ENCODE data around the gene SPRR3. TPM values are rescaled to one million over a fixed set of nuclear protein-coding genes. Genes with fewer than 3 reads are reported as not detected.

The SPRR3 gene, protein sequence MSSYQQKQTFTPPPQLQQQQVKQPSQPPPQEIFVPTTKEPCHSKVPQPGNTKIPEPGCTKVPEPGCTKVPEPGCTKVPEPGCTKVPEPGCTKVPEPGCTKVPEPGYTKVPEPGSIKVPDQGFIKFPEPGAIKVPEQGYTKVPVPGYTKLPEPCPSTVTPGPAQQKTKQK
- total RNA-seq: not detected in 2 replicates

DNA sequence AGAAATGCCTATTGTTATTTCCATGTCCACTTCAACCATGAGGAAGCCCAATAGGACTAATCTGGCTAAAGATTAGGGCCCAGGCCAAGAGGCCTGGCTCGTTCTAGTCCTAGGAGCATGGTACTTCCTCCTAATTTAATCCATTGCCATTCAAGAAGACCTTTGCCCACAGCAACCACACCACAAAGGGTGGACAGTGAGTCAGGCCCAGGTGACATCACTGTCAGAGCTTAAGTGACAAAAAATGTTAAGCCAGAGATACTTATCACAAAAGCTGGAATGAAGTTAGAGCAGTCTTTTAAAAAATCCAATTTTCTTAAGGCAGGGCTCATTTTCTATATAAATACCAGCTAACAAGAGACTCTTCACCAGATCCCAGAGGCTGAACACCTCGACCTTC is at the start of gene SPRR3:
Gene SPRR3 (plus strand): TSS at position 368 of the 400 bp plus-strand sequence. CDS start 1,272 bp downstream, outside the sequence.

GRCh38 chr1:152970495-152970894 is 31.1 kb upstream of the SPRR3 start, which contains the start of gene SPRR4:
TSS of gene SPRR4 (plus strand) at chr1:152970648. CDS start at chr1:152971891, 1,243 bp downstream.

GRCh38 chr1:152983743-152984142 is 17.8 kb upstream of the SPRR3 start, which contains the start of gene SPRR1A:
TSS of gene SPRR1A (plus strand) at chr1:152984081. CDS start at chr1:152985231, 1,150 bp downstream.

DNA sequence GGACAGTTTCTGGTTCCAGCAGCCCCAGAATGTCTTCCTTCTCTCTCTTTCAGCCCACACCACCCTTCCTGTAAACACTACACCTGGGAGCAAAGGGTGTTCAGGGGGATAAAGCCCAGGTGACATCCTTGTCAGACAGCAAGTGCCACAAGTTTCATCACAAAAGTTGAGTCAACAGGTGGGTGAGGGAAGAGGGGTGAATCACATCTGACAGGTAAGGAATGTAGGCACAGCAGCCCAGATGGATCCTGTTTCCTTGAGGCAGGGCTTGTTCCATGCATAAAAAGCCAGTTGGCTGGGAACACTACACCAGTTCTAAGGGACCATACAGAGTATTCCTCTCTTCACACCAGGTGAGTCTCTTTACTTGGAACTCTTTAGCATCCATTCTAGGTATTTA is 29.3 kb downstream of the SPRR3 start, which contains the start of gene SPRR1B:
Gene SPRR1B (plus strand): TSS at position 309 of the 400 bp plus-strand sequence. CDS start 1,143 bp downstream, outside the sequence.

DNA sequence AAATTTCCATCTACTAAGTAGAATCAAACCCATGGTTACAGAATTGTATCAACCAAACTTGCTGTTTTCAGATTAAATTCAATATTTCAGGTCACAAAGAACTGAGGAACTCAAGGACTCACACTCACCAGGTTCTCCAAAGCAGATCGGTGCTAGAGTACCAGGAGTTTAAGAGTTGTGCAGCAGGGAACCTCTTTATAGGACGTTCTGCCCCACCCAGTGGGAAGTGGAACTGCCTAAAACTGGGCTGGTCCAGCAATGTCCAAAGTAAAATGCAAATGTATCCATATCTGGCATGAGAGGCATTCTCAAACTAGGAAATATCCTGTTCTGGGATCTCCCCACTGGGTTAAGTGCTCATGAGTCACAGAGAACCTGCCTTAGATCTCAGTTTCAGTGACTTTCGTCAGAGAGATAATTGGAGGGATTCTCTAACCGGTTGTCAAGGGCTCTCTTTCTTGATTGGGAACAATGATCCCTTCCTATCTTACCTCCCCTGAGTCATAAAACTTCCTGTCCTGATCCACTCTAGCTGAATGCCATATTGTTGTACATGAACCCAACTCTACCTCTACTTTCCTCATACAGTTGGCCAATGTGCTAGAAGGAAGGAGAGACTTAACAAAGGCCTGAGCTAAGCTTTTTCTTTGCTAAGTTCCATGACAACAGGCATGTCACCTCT is 39.5 kb downstream of the SPRR3 start, which contains the start of gene SPRR2D:
Gene SPRR2D (minus strand): TSS at position 171 of the 682 bp plus-strand sequence. CDS start 774 bp downstream, outside the sequence.

Other genes with a start within 250 kb of the SPRR3 start
- gene KPRP, start 243.7 kb upstream of the SPRR3 start, total RNA-seq: not detected in 2 replicates
- not detected in 2 replicates for gene LCE1F, start 226.6 kb upstream of the SPRR3 start, total RNA-seq
- not detected in 2 replicates for gene LCE1E, start 215.5 kb upstream of the SPRR3 start, total RNA-seq
- not detected in 2 replicates for gene LCE1D, start 205.0 kb upstream of the SPRR3 start, total RNA-seq
- gene LCE1C, start 195.1 kb upstream of the SPRR3 start, total RNA-seq: not detected in 2 replicates
- not detected in 2 replicates for gene LCE1B, start 189.8 kb upstream of the SPRR3 start, total RNA-seq
- not detected in 2 replicates for gene LCE1A, start 174.3 kb upstream of the SPRR3 start, total RNA-seq
- gene LCE6A, start 158.9 kb upstream of the SPRR3 start, total RNA-seq: not detected in 2 replicates
- not detected in 2 replicates for gene LCE7A, start 141.8 kb upstream of the SPRR3 start, total RNA-seq
- not detected in 2 replicates for gene SMCP, start 123.4 kb upstream of the SPRR3 start, total RNA-seq
- gene IVL, start 93.2 kb upstream of the SPRR3 start, total RNA-seq: not detected in 2 replicates
- not detected in 2 replicates for gene SPRR5, start 54.5 kb upstream of the SPRR3 start, total RNA-seq
- gene SPRR4, start 31.1 kb upstream of the SPRR3 start, total RNA-seq: not detected in 2 replicates
- not detected in 2 replicates for gene SPRR1A, start 17.7 kb upstream of the SPRR3 start, total RNA-seq
- gene SPRR1B, start 29.5 kb downstream of the SPRR3 start, total RNA-seq: not detected in 2 replicates
- gene SPRR2D, start 39.4 kb downstream of the SPRR3 start, total RNA-seq: not detected in 2 replicates
- not detected in 2 replicates for gene SPRR2A, start 55.8 kb downstream of the SPRR3 start, total RNA-seq
- gene SPRR2B, start 69.9 kb downstream of the SPRR3 start, total RNA-seq: not detected in 2 replicates
- gene SPRR2E, start 92.8 kb downstream of the SPRR3 start, total RNA-seq: not detected in 2 replicates
- not detected in 2 replicates for gene SPRR2F, start 111.8 kb downstream of the SPRR3 start, total RNA-seq
- gene SPRR2G, start 149.1 kb downstream of the SPRR3 start, total RNA-seq: not detected in 2 replicates
- not detected in 2 replicates for gene LELP1, start 201.7 kb downstream of the SPRR3 start, total RNA-seq
- not detected in 2 replicates for gene PRR9, start 215.8 kb downstream of the SPRR3 start, total RNA-seq

Data from epithelial cell of alveolus of lung (primary cell).